T-cell (primary cell): ENCODE data around the gene SIPA1L3. TPM values are rescaled to one million over a fixed set of nuclear protein-coding genes. Genes with fewer than 3 reads are reported as not detected.
"Not testable (repeated sequence)": the region's sequence is repeated elsewhere in the genome, so short reads cannot be mapped to it uniquely, and the experiment has no call there.

Source experiments
- ATAC-seq, 4 experiments: fragments of 200-7000 bp in 3 of 4; fragments of 150-1000 bp in 1 of 4; cut with Tn5 transposase; replicated peaks in 1 of 4; 1 replicate in 3 of 4; 2 replicates in 1 of 4; pipeline ENCODE4 v1.10.0; 2021; ENCODE audit warnings: moderate library complexity in 3 of 4, mild to moderate bottlenecking in 2 of 4, moderate number of reproducible peaks in 1 of 4
- CTCF ChIA-PET, 2 donors: fragments of 300-600 bp; sonication (Branson Sonifier 250); formaldehyde crosslinking; loops; one replicate each; lab custom pipeline; 2022; ENCODE audit warnings: antibody characterized with exemption in 2 of 2; lab: Charles Lee
- POLR2A ChIA-PET, 2 donors: fragments of 300-600 bp; sonication (Branson Sonifier 250); formaldehyde crosslinking; loops; one replicate each; lab custom pipeline; 2022; ENCODE audit warnings: antibody characterized with exemption in 2 of 2; lab: Charles Lee
- DNase-seq, 35 experiments: peaks; one replicate each; pipeline versions ENCODE4 v3.0.0 to v3.0.0-alpha.2; 2013 to 2023
- H3K27ac ChIP-seq: one replicate; pipeline ENCODE4 v1.5.1; 2013; ENCODE audit warnings: low read length
- H3K27me3 ChIP-seq, 2 experiments: replicated peaks in 1 of 2; 1 replicate in 1 of 2; 2 replicates in 1 of 2; pipeline versions ENCODE4 v1.6.1 to v1.7.0; 2013; ENCODE audit warnings: low read length in 1 of 2, mixed read lengths in 1 of 2; ENCODE audit not compliant: control insufficient read depth in 2 of 2, insufficient read depth in 2 of 2; ENCODE audit errors: extremely low read depth in 1 of 2
- H3K36me3 ChIP-seq, 2 donors: 1 replicate in 1 of 2; 2 replicates in 1 of 2; pipeline versions ENCODE4 v1.6.1 to v1.7.0; 2013; ENCODE audit warnings: low read length in 1 of 2; ENCODE audit not compliant: control insufficient read depth in 2 of 2, insufficient read depth in 1 of 2; ENCODE audit errors: extremely low read depth in 1 of 2
- H3K4me1 ChIP-seq, 2 experiments: 1 replicate in 1 of 2; 2 replicates in 1 of 2; pipeline versions ENCODE4 v1.6.1 to v1.7.0; 2013; ENCODE audit warnings: low read length in 2 of 2, mixed read lengths in 1 of 2; ENCODE audit not compliant: insufficient read depth in 2 of 2, control insufficient read depth in 1 of 2; ENCODE audit errors: extremely low read depth in 1 of 2
- H3K4me3 ChIP-seq, 2 donors: 1 replicate in 1 of 2; 2 replicates in 1 of 2; pipeline versions ENCODE4 v1.5.1 to v1.7.0; 2013; ENCODE audit warnings: mild to moderate bottlenecking in 2 of 2, low read length in 1 of 2, moderate library complexity in 1 of 2; ENCODE audit not compliant: control insufficient read depth in 1 of 2; ENCODE audit errors: extremely low read depth in 1 of 2
- H3K9me3 ChIP-seq: 2 replicates; pipeline ENCODE4 v1.7.0; 2013
- H3K27ac Mint-ChIP-seq, 2 donors: one replicate each; pipeline ENCODE4 v1.8.0; 2020 to 2021; ENCODE audit warnings: mild to moderate bottlenecking in 2 of 2, mixed read lengths in 2 of 2
- H3K27me3 Mint-ChIP-seq, 2 donors: one replicate each; pipeline ENCODE4 v1.8.0; 2021 to 2022; ENCODE audit warnings: mixed read lengths in 2 of 2
- H3K36me3 Mint-ChIP-seq: one replicate; pipeline ENCODE4 v1.8.0; 2021; ENCODE audit warnings: mixed read lengths
- H3K4me1 Mint-ChIP-seq, 3 donors: one replicate each; pipeline ENCODE4 v1.8.0; 2020 to 2022; ENCODE audit warnings: mixed read lengths in 3 of 3, mild to moderate bottlenecking in 1 of 3
- H3K4me3 Mint-ChIP-seq, 3 donors: one replicate each; pipeline ENCODE4 v1.8.0; 2020 to 2022; ENCODE audit warnings: mild to moderate bottlenecking in 3 of 3, mixed read lengths in 3 of 3, moderate library complexity in 3 of 3
- H3K9me3 Mint-ChIP-seq, 3 donors: one replicate each; pipeline ENCODE4 v1.8.0; 2020 to 2022; ENCODE audit warnings: mixed read lengths in 3 of 3
- WGBS: methylation state at CpG from one replicate; pipeline ENCODE4 v1.1.5; 2013; ENCODE audit warnings: missing lambda C conversion rate; ENCODE audit not compliant: insufficient coverage; 5-methylcytosine and 5-hydroxymethylcytosine counted together
- total RNA-seq, 35 experiments: library from RNA in 6 of 35; stranded (reverse) in 6 of 35; fragments of 120-200 nt in 1 of 35; gene quantifications; one replicate each; pipeline versions ENCODE4 v1.2.1 to v1.2.4 and lab custom pipeline; 2013 to 2026

Gene SIPA1L3
- total RNA-seq (10 to 100 TPM; 26.2 to 40.6 (median 35.5) TPM), total RNA-seq (lab: John Stamatoyannopoulos, UW) (7.0 to 50.2 (median 35.3) reads per million in 29 experiments)
- 16.9 TPM for total RNA-seq (2013)

GRCh38 chr19:37906869-37907734 lies at the start of gene SIPA1L3:
Gene SIPA1L3 (plus strand): TSS chr19:37907208. CDS start chr19:38081566, 174,358 bp downstream.
- WGBS = 0% methylated on average over 79 of the region's 95 CpGs
- Mint-ChIP-seq H3K36me3 (no peaks in the 10 kb centered on the region), H3K27ac (peak within 1 kb of the TSS; percentile 85 to 90), H3K4me1 (peaks cover 32 to 38% (median 33%) of the 10 kb centered on the region in 3 donors), H3K27me3 (no peaks in the 10 kb centered on the region), H3K9me3 (no peaks in the 10 kb centered on the region), H3K4me3 (peak within 1 kb of the TSS; percentile 77 to 92 (median 91))
- POLR2A ChIA-PET = interaction anchor here (0.5 to 1.3 kb wide), 2 partner anchors 10 to 536 kb away, joined by 3 read pairs; partner anchors contain the start of gene ZNF527 (in 1 of the 2)
- Histone ChIP-seq H3K27me3 (no peaks in the 10 kb centered on the region), H3K4me1 (peaks cover 7 to 23% of the 10 kb centered on the region in 2 experiments), H3K9me3 (no peaks in the 10 kb centered on the region), H3K36me3 (no peaks in the 10 kb centered on the region), H3K27ac (peak within 1 kb of the TSS; percentile 59), H3K4me3 (peak within 1 kb of the TSS; percentile 80 to 91)
- DNase-seq (peak; percentile 83 to 96 (median 90)), ATAC-seq (peak; percentile 97 to 99 (median 98))
- CTCF ChIA-PET = interaction anchor here in 1 of 2 donors (0.8 to 2.5 kb wide), 5 partner anchors 9 to 467 kb away, joined by 3 to 12 read pairs (median 4); partner anchors contain the start of genes CATSPERG, PSMD8 and ZNF573

- H3K4me1 ChIP-seq = no peaks in the 10 kb centered on the region
- H3K4me3 Mint-ChIP-seq = no peak overlapping the region
- H3K9me3 Mint-ChIP-seq = no peaks in the 10 kb centered on the region
- no peak overlapping the region for H3K27ac ChIP-seq
- H3K36me3 ChIP-seq = no peaks in the 10 kb centered on the region
- no peak for ATAC-seq
- CTCF ChIA-PET = interaction anchor here in 1 of 2 donors (0.6 kb wide), 1 partner anchor 91 kb away, joined by 3 read pairs; no protein-coding TSS in a partner anchor
- H3K27me3 ChIP-seq = peaks cover 0 to 4% of the 10 kb centered on the region in 2 experiments
- no peak overlapping the region for H3K27ac Mint-ChIP-seq
- H3K9me3 ChIP-seq = no peaks in the 10 kb centered on the region
- no peaks in the 10 kb centered on the region for H3K4me1 Mint-ChIP-seq
- peaks cover 0 to 5% of the 10 kb centered on the region in 2 donors for H3K27me3 Mint-ChIP-seq
- POLR2A ChIA-PET = no interaction called here
- no peak for DNase-seq
- no CpG with 5 or more reads among the region's 3 CpGs for WGBS
- no peak overlapping the region for H3K4me3 ChIP-seq
- no peaks in the 10 kb centered on the region for H3K36me3 Mint-ChIP-seq
These were observed 42.5 kb upstream of the SIPA1L3 start for GRCh38 chr19:37864501-37864900.

GRCh38 chr19:37865930-37866329 lies 41.1 kb upstream of the SIPA1L3 start:
- ATAC-seq, H3K4me3 ChIP-seq, CTCF ChIA-PET, H3K4me1 Mint-ChIP-seq, H3K9me3 ChIP-seq, H3K36me3 ChIP-seq, DNase-seq, H3K27me3 ChIP-seq, H3K27ac Mint-ChIP-seq, H3K4me3 Mint-ChIP-seq, H3K9me3 Mint-ChIP-seq, POLR2A ChIA-PET, H3K36me3 Mint-ChIP-seq, H3K4me1 ChIP-seq, H3K27ac ChIP-seq: not testable (repeated sequence)
- 79% methylated on average over 5 of the region's 9 CpGs for WGBS
- peaks cover 0 to 12% of the 10 kb centered on the region in 2 donors for H3K27me3 Mint-ChIP-seq

- Mint-ChIP-seq H3K9me3 (peaks cover 0 to 9% (median 0%) of the 10 kb centered on the region in 3 donors), H3K27me3 (peaks cover 7 to 12% of the 10 kb centered on the region in 2 donors), H3K27ac (no peak overlapping the region), H3K4me1 (no peaks in the 10 kb centered on the region), H3K4me3 (no peak overlapping the region), H3K36me3 (no peaks in the 10 kb centered on the region)
- ChIA-PET CTCF (no interaction called here), POLR2A (no interaction called here)
- H3K9me3 ChIP-seq = no peaks in the 10 kb centered on the region
- DNase-seq (no peak), ATAC-seq (no peak)
- H3K27me3 ChIP-seq = peaks cover 0 to 2% of the 10 kb centered on the region in 2 experiments
- no peak overlapping the region for H3K4me3 ChIP-seq
- H3K27ac ChIP-seq = no peak overlapping the region
- H3K4me1 ChIP-seq = no peaks in the 10 kb centered on the region
- H3K36me3 ChIP-seq = no peaks in the 10 kb centered on the region
- no CpG with 5 or more reads among the region's 2 CpGs for WGBS
These were observed 39.2 kb upstream of the SIPA1L3 start for GRCh38 chr19:37867831-37868230.

GRCh38 chr19:37869766-37870340 lies 37.2 kb upstream of the SIPA1L3 start:
- Histone ChIP-seq H3K9me3 (no peaks in the 10 kb centered on the region), H3K4me3 (no peak overlapping the region), H3K27ac (no peak overlapping the region), H3K27me3 (peaks cover 0 to 6% of the 10 kb centered on the region in 2 experiments), H3K4me1 (no peaks in the 10 kb centered on the region), H3K36me3 (no peaks in the 10 kb centered on the region)
- 58% methylated on average over 3 of the region's 4 CpGs for WGBS
- Mint-ChIP-seq H3K27me3 (peaks cover 7 to 16% of the 10 kb centered on the region in 2 donors), H3K4me1 (no peaks in the 10 kb centered on the region), H3K27ac (no peak overlapping the region), H3K9me3 (peaks cover 0 to 9% (median 0%) of the 10 kb centered on the region in 3 donors), H3K36me3 (no peaks in the 10 kb centered on the region), H3K4me3 (no peak overlapping the region)
- ATAC-seq (no peak), DNase-seq (no peak)
- POLR2A ChIA-PET = no interaction called here
- CTCF ChIA-PET = no interaction called here

GRCh38 chr19:37872383-37872782 lies 34.6 kb upstream of the SIPA1L3 start:
- no peak overlapping the region for H3K4me3 Mint-ChIP-seq
- Histone ChIP-seq H3K27ac (no peak overlapping the region), H3K4me1 (no peaks in the 10 kb centered on the region), H3K36me3 (no peaks in the 10 kb centered on the region), H3K4me3 (no peak overlapping the region), H3K9me3 (no peaks in the 10 kb centered on the region), H3K27me3 (peaks cover 0 to 6% of the 10 kb centered on the region in 2 experiments)
- H3K4me1 Mint-ChIP-seq = no peaks in the 10 kb centered on the region
- ATAC-seq (no peak), DNase-seq (no peak)
- peaks cover 7 to 13% of the 10 kb centered on the region in 2 donors for H3K27me3 Mint-ChIP-seq
- POLR2A ChIA-PET = no interaction called here
- H3K36me3 Mint-ChIP-seq = no peaks in the 10 kb centered on the region
- 75% methylated on average over 1 of the region's 5 CpGs for WGBS
- CTCF ChIA-PET = no interaction called here
- H3K27ac Mint-ChIP-seq = no peak overlapping the region
- H3K9me3 Mint-ChIP-seq = peaks cover 0 to 9% (median 0%) of the 10 kb centered on the region in 3 donors
